Hepatocyte (in vitro differentiated cells): ENCODE data around the gene LCMT2. TPM values are rescaled to one million over a fixed set of nuclear protein-coding genes. Genes with fewer than 3 reads are reported as not detected.

Experiments used
- DNase-seq: peaks from one replicate; pipeline ENCODE4 v3.0.0-alpha.2; 2016; ENCODE audit warnings: low spot score
- H2AFZ ChIP-seq: fragments of 200-600 bp; sonication (generic); 2 replicates; pipeline ENCODE4 v1.6.0; 2016; ENCODE audit warnings: antibody characterized with exemption, mild to moderate bottlenecking
- H3K27ac ChIP-seq: fragments of 200-600 bp; sonication (generic); 2 replicates; pipeline ENCODE4 v1.5.1; 2016; ENCODE audit warnings: mild to moderate bottlenecking
- H3K27me3 ChIP-seq: fragments of 200-600 bp; sonication (generic); 2 replicates; pipeline ENCODE4 v1.6.1; 2016
- H3K36me3 ChIP-seq: fragments of 200-600 bp; sonication (generic); replicated peaks from 2 replicates; pipeline ENCODE4 v1.5.1; 2016; ENCODE audit warnings: low read depth; ENCODE audit not compliant: insufficient read depth
- H3K4me1 ChIP-seq: fragments of 200-600 bp; sonication (generic); 2 replicates; pipeline ENCODE4 v1.5.1; 2016; ENCODE audit warnings: mild to moderate bottlenecking, moderate library complexity; ENCODE audit not compliant: insufficient read depth
- H3K4me2 ChIP-seq: fragments of 200-600 bp; sonication (generic); 2 replicates; pipeline ENCODE4 v1.6.0; 2016
- H3K4me3 ChIP-seq: fragments of 200-600 bp; sonication (generic); 2 replicates; pipeline ENCODE4 v1.5.1; 2016; ENCODE audit warnings: mild to moderate bottlenecking
- H3K79me2 ChIP-seq: fragments of 200-600 bp; sonication (generic); 2 replicates; pipeline ENCODE4 v1.6.0; 2017; ENCODE audit warnings: mild to moderate bottlenecking
- H3K9me2 ChIP-seq: fragments of 200-600 bp; sonication (generic); replicated peaks from 2 replicates; pipeline ENCODE4 v1.6.0; 2017; ENCODE audit warnings: mild to moderate bottlenecking; ENCODE audit not compliant: insufficient read depth
- H3K9me3 ChIP-seq: fragments of 200-600 bp; sonication (generic); 2 replicates; pipeline ENCODE4 v1.5.1; 2016; ENCODE audit warnings: low read depth, mild to moderate bottlenecking
- H4K20me1 ChIP-seq: fragments of 200-600 bp; sonication (generic); 2 replicates; pipeline ENCODE4 v1.6.0; 2016; ENCODE audit warnings: mild to moderate bottlenecking; ENCODE audit not compliant: insufficient read depth, poor library complexity, severe bottlenecking
- CTCF ChIP-seq: fragments of 200-600 bp; sonication (generic); IDR thresholded peaks from 2 replicates; pipeline ENCODE4 v1.5.1; 2016; ENCODE audit warnings: antibody characterized with exemption, mild to moderate bottlenecking; ENCODE audit not compliant: poor library complexity
- EZH2 ChIP-seq: fragments of 200-600 bp; sonication (generic); IDR thresholded peaks from 2 replicates; pipeline ENCODE4 v1.6.1; 2016; ENCODE audit warnings: antibody characterized with exemption, mild to moderate bottlenecking, borderline replicate concordance
- EZH2phosphoT487 ChIP-seq: fragments of 200-600 bp; sonication (generic); IDR thresholded peaks from one replicate; pipeline ENCODE4 v1.6.1; 2018; ENCODE audit warnings: antibody characterized with exemption, mild to moderate bottlenecking, low read depth, moderate library complexity; ENCODE audit not compliant: unreplicated experiment, severe bottlenecking
- WGBS: methylation state at CpG from one replicate; pipeline ENCODE4 v1.1.6; 2016; ENCODE audit warnings: low lambda C conversion rate; ENCODE audit errors: missing lambda C conversion rate; 5-methylcytosine and 5-hydroxymethylcytosine counted together
- polyA plus RNA-seq: library from polyadenylated mRNA; unstranded; fragments of >200 nt; fragmentation: Nextera tagmentation; extraction: Ambion mirVana; gene quantifications from 2 replicates; pipeline ENCODE4 v1.2.1, GENCODE V29; 2016
- total RNA-seq: library from RNA; depleted of rRNA; stranded (reverse); fragments of >200 nt; gene quantifications from 2 replicates; pipeline ENCODE4 v1.2.3, GENCODE V29; 2014

The LCMT2 gene
- total and polyA plus RNA-seq, 2 experiments from 2014 or later = 6.3 to 9.1 TPM

GRCh38 chr15:43360821-43361220 lies 30.4 kb upstream of the LCMT2 start:
- Histone ChIP-seq H3K27me3 (no peaks in the 10 kb centered on the region), H3K36me3 (peaks cover 34% of the 10 kb centered on the region), H3K4me3 (no peak overlapping the region), H3K4me2 (no peak overlapping the region), H3K9me2 (no peaks in the 10 kb centered on the region), H2AFZ (no peak overlapping the region), H3K4me1 (no peaks in the 10 kb centered on the region), H3K9me3 (peaks cover 28% of the 10 kb centered on the region), H4K20me1 (no peaks in the 10 kb centered on the region), H3K79me2 (peaks cover 12% of the 10 kb centered on the region), H3K27ac (no peak overlapping the region)
- DNase-seq = no peak
- WGBS = 80% methylated on average over 4 of the region's 4 CpGs
- TF ChIP-seq EZH2phosphoT487 (no peak), EZH2 (no peak), CTCF (no peak)

GRCh38 chr15:43352693-43353382 lies 22.5 kb upstream of the LCMT2 start:
- Histone ChIP-seq H3K9me2 (no peaks in the 10 kb centered on the region), H3K4me2 (no peak overlapping the region), H3K9me3 (no peaks in the 10 kb centered on the region), H3K4me3 (no peak overlapping the region), H3K4me1 (no peaks in the 10 kb centered on the region), H2AFZ (no peak overlapping the region), H3K36me3 (no peaks in the 10 kb centered on the region), H4K20me1 (no peaks in the 10 kb centered on the region), H3K27me3 (no peaks in the 10 kb centered on the region), H3K27ac (no peak overlapping the region), H3K79me2 (no peaks in the 10 kb centered on the region)
- WGBS = 95% methylated on average over 2 of the region's 2 CpGs
- no peak for TF ChIP-seq EZH2phosphoT487
- no peak for TF ChIP-seq CTCF
- TF ChIP-seq EZH2 = no peak
- DNase-seq = no peak

- H3K27ac ChIP-seq = no peak overlapping the region
- no peak overlapping the region for H2AFZ ChIP-seq
- H3K79me2 ChIP-seq = no peaks in the 10 kb centered on the region
Measured at GRCh38 chr15:43347114-43347513, 16.7 kb upstream of the LCMT2 start.

More at GRCh38 chr15:43347114-43347513, 16.7 kb upstream of the LCMT2 start:
- Histone ChIP-seq H3K9me3 (no peaks in the 10 kb centered on the region), H3K9me2 (no peaks in the 10 kb centered on the region), H3K36me3 (no peaks in the 10 kb centered on the region), H4K20me1 (no peaks in the 10 kb centered on the region), H3K4me2 (no peak overlapping the region), H3K4me3 (no peak overlapping the region), H3K4me1 (no peaks in the 10 kb centered on the region), H3K27me3 (no peaks in the 10 kb centered on the region)
- no peak for DNase-seq
- no peak for TF ChIP-seq EZH2
- no peak for TF ChIP-seq EZH2phosphoT487
- TF ChIP-seq CTCF = no peak
- 89% methylated on average over 3 of the region's 3 CpGs for WGBS
